Keratinocyte (primary cell): ENCODE data around the gene KRTAP10-12.

Experiments used
- EZH2 ChIP-seq: IDR thresholded peaks from one replicate; pipeline ENCODE4 v1.6.1; 2012; ENCODE audit warnings: inconsistent platforms, mild to moderate bottlenecking, low read length, moderate library complexity
- TF ChIP-seq, protein P1 (sequence below), 3 experiments: IDR thresholded peaks in 1 of 3; conservative IDR thresholded peaks in 1 of 3; optimal IDR thresholded peaks in 1 of 3; 2 replicates in 2 of 3; 3 replicates in 1 of 3; pipeline versions ENCODE3 to v1.5.1; 2011; ENCODE audit warnings: low read length in 3 of 3, mild to moderate bottlenecking in 3 of 3, moderate library complexity in 2 of 3, control low read depth in 1 of 3, inconsistent platforms in 1 of 3; ENCODE audit not compliant: insufficient read depth in 2 of 3; ENCODE audit errors: extremely low read depth in 1 of 3

DNA sequence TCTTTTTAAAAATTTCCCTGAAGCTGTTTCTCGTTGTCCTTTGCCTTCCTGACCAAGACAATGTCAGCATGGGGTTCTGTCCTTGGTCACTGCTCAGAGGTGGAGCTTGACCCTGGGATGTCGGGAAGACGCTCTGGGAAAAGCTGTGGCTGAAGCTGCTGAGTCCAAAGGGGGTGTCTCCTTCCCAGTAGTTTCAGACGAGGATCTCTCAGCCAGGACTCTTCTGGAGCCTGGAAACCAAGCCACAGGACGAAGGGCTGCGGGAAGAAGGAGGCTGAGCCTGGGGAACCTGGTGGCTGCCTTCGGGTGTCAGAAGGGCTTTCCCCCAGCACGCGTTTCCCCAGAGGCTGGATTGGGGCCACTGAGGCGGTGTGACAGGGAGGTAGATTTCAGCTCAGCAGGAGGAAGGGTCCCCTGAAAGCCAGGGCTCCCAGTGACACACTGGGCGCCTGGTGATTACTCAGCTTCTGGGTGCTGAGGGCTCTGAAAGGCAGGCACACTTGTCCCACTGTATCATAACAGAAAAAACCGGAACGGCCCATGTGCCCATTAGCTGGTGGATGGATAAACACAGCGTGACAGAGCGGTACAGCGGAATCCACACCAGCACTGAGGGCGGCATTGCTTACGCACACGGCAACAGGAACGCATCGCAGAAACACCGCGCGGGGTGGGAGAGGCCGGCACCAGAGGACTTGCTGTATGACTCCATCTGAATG, 10.0 kb upstream of the KRTAP10-12 start:
- TF ChIP-seq, protein P1, sequence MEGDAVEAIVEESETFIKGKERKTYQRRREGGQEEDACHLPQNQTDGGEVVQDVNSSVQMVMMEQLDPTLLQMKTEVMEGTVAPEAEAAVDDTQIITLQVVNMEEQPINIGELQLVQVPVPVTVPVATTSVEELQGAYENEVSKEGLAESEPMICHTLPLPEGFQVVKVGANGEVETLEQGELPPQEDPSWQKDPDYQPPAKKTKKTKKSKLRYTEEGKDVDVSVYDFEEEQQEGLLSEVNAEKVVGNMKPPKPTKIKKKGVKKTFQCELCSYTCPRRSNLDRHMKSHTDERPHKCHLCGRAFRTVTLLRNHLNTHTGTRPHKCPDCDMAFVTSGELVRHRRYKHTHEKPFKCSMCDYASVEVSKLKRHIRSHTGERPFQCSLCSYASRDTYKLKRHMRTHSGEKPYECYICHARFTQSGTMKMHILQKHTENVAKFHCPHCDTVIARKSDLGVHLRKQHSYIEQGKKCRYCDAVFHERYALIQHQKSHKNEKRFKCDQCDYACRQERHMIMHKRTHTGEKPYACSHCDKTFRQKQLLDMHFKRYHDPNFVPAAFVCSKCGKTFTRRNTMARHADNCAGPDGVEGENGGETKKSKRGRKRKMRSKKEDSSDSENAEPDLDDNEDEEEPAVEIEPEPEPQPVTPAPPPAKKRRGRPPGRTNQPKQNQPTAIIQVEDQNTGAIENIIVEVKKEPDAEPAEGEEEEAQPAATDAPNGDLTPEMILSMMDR (optimal IDR thresholded peaks at IDR 0.05 in 1 of 3, IDR thresholded peaks at IDR 0.05 in 1 of 3, conservative IDR thresholded peaks at IDR 0.05 in 1 of 3; ENCODE audit: extremely low read depth in 1 of 3, insufficient read depth in 2 of 3, low read length in 3 of 3) = no peak
- no peak for TF ChIP-seq EZH2
